K562 (cell line): ENCODE measurements around the gene SCAMP3. TPM values are rescaled to one million over a fixed set of nuclear protein-coding genes. Genes with fewer than 3 reads are reported as not detected.

Experiments used
- ARID4B ChIP-seq: sonication (generic); formaldehyde crosslinking; IDR thresholded peaks from 2 replicates; pipeline ENCODE4 v1.8.0; 2022; ENCODE audit warnings: mild to moderate bottlenecking, missing genetic modification reagents
- CBFA2T2 ChIP-seq: fragments of 450-650 bp; conservative IDR thresholded peaks from 2 replicates; pipeline ENCODE4 v1.6.1; 2017; ENCODE audit warnings: mild to moderate bottlenecking
- CHD1 ChIP-seq: fragments of 200-600 bp; sonication (generic); IDR thresholded peaks from one replicate; pipeline ENCODE4 v1.6.1; 2012; ENCODE audit warnings: mild to moderate bottlenecking, moderate library complexity, low read length, inconsistent platforms
- EGR1 ChIP-seq: fragments of 450-650 bp; conservative IDR thresholded peaks from 2 replicates; pipeline ENCODE4 v1.6.1; 2017; ENCODE audit warnings: mild to moderate bottlenecking
- ELF2 ChIP-seq: fragments of 250-450 bp; sonication (Bioruptor Pico); IDR thresholded peaks from 2 replicates; pipeline ENCODE4 v1.5.0; 2021; ENCODE audit warnings: mild to moderate bottlenecking
- FOS ChIP-seq: IDR thresholded peaks from 3 replicates; pipeline ENCODE4 v1.6.1; 2011; ENCODE audit not compliant: insufficient read length; ENCODE audit errors: extremely low read depth
- GABPA ChIP-seq: fragments of 200-800 bp; sonication (Bioruptor generic); conservative IDR thresholded peaks from 2 replicates; pipeline ENCODE4 v1.6.1; 2016; ENCODE audit warnings: low read depth, missing genetic modification characterization, missing compliant biosample characterization
- HDAC8 ChIP-seq: fragments of 450-650 bp; IDR thresholded peaks from 2 replicates; pipeline ENCODE4 v1.6.1; 2016; ENCODE audit warnings: mild to moderate bottlenecking, missing genetic modification characterization, moderate library complexity, missing compliant biosample characterization
- KDM4B ChIP-seq, 2 experiments: fragments of 450-650 bp in 1 of 2; sonication (generic) in 1 of 2; IDR thresholded peaks; 2 replicates each; pipeline ENCODE4 v1.6.1; 2016 to 2017; ENCODE audit warnings: borderline replicate concordance in 2 of 2, antibody characterized with exemption in 1 of 2, low read depth in 1 of 2, mild to moderate bottlenecking in 1 of 2
- KLF6 ChIP-seq: fragments of 250-450 bp; sonication (Bioruptor Pico); IDR thresholded peaks from 2 replicates; pipeline ENCODE4 v1.4.0; 2020; ENCODE audit warnings: mild to moderate bottlenecking, moderate library complexity, borderline replicate concordance
- LCOR ChIP-seq: sonication (generic); formaldehyde crosslinking; IDR thresholded peaks from 2 replicates; pipeline ENCODE4 v1.8.0; 2022; ENCODE audit warnings: mild to moderate bottlenecking, missing genetic modification reagents
- NR2C1 ChIP-seq, 2 experiments: fragments of 450-650 bp; IDR thresholded peaks; 2 replicates each; pipeline ENCODE4 v1.6.1; 2017; ENCODE audit warnings: mild to moderate bottlenecking in 2 of 2, antibody characterized with exemption in 1 of 2, inconsistent platforms in 1 of 2, missing compliant biosample characterization in 1 of 2, missing genetic modification characterization in 1 of 2
- NR2C2 ChIP-seq, 2 experiments: fragments of 200-800 bp in 1 of 2; sonication (Bioruptor generic) in 1 of 2; sonication (generic) in 1 of 2; formaldehyde crosslinking in 1 of 2; IDR thresholded peaks; 2 replicates each; pipeline versions ENCODE4 v1.6.1 to v1.8.0; 2016 to 2022; ENCODE audit warnings: mild to moderate bottlenecking in 1 of 2, missing compliant biosample characterization in 1 of 2, missing genetic modification characterization in 1 of 2, missing genetic modification reagents in 1 of 2
- PHF20 ChIP-seq: fragments of 450-650 bp; IDR thresholded peaks from 2 replicates; pipeline ENCODE4 v1.6.1; 2018; ENCODE audit not compliant: partially characterized antibody
- POLR2G ChIP-seq: fragments of 200-400 bp; formaldehyde crosslinking; IDR thresholded peaks from 2 replicates; pipeline ENCODE4 v1.6.1; 2017; ENCODE audit warnings: low read depth, mild to moderate bottlenecking, antibody characterized with exemption, low read length, moderate library complexity
- PRPF4 ChIP-seq: fragments of 200-400 bp; formaldehyde crosslinking; IDR thresholded peaks from one replicate; pipeline ENCODE4 v1.6.1; 2017; ENCODE audit warnings: low read length, low read depth, mild to moderate bottlenecking; ENCODE audit not compliant: insufficient read depth, poor library complexity, severe bottlenecking
- SIX5 ChIP-seq, 2 experiments: IDR thresholded peaks; 2 replicates each; pipeline ENCODE4 v1.6.1; 2011; ENCODE audit warnings: low read length in 2 of 2, borderline replicate concordance in 1 of 2, low read depth in 1 of 2, mild to moderate bottlenecking in 1 of 2, moderate library complexity in 1 of 2; ENCODE audit not compliant: insufficient read depth in 1 of 2
- SMAD3 ChIP-seq: fragments of 450-650 bp; formaldehyde crosslinking; conservative IDR thresholded peaks from 2 replicates; pipeline ENCODE4 v1.4.0; 2020; ENCODE audit warnings: mild to moderate bottlenecking
- SMC3 ChIP-seq: conservative IDR thresholded peaks from 2 replicates; pipeline ENCODE4 v1.6.1; 2011; ENCODE audit warnings: low read depth, low read length, improper control_type of control experiment; ENCODE audit not compliant: insufficient read depth
- SP1 ChIP-seq: sonication (generic); formaldehyde crosslinking; IDR thresholded peaks from 2 replicates; pipeline ENCODE4 v1.8.1; 2022; ENCODE audit warnings: mild to moderate bottlenecking, missing genetic modification reagents
- TCF3 ChIP-seq: sonication (generic); formaldehyde crosslinking; IDR thresholded peaks from 2 replicates; pipeline ENCODE4 v1.4.0; 2020; ENCODE audit warnings: mild to moderate bottlenecking, missing genetic modification reagents
- ZFX ChIP-seq: sonication (generic); formaldehyde crosslinking; IDR thresholded peaks from 2 replicates; pipeline ENCODE4 v1.8.0; 2022; ENCODE audit warnings: mild to moderate bottlenecking, missing genetic modification reagents, moderate library complexity
- ZNF212 ChIP-seq: fragments of 450-650 bp; formaldehyde crosslinking; IDR thresholded peaks from 2 replicates; pipeline ENCODE4 v1.4.0; 2020; ENCODE audit warnings: mild to moderate bottlenecking
- ZNF232 ChIP-seq: sonication (generic); formaldehyde crosslinking; IDR thresholded peaks from 2 replicates; pipeline ENCODE4 v1.8.0; 2022; ENCODE audit warnings: mild to moderate bottlenecking, missing genetic modification reagents
- ZNF282 ChIP-seq: sonication (generic); formaldehyde crosslinking; IDR thresholded peaks from 2 replicates; pipeline ENCODE4 v1.8.1; 2023; ENCODE audit warnings: missing genetic modification reagents
- ZNF75A ChIP-seq: fragments of 450-650 bp; formaldehyde crosslinking; IDR thresholded peaks from 2 replicates; pipeline ENCODE4 v1.4.0; 2020; ENCODE audit warnings: mild to moderate bottlenecking
- polyA plus RNA-seq, 8 experiments: library from polyadenylated mRNA; depleted of rRNA in 4 of 8; stranded (reverse) in 5 of 8; unstranded in 3 of 8; fragments of >200 nt; fragmentation: Nextera tagmentation in 2 of 8; fragmentation: Illumina TruSeq in 1 of 8; extraction: Ambion mirVana in 2 of 8; extraction: Trizol in 1 of 8; gene quantifications; 2 replicates each; pipeline versions ENCODE4 v1.2.1 to v1.2.3, GENCODE V29; 2011 to 2014; ENCODE audit warnings: inconsistent platforms in 1 of 8, missing spikeins in 1 of 8
- total RNA-seq, 7 experiments: library from RNA; depleted of rRNA in 6 of 7; stranded (reverse); fragments of >200 nt in 6 of 7; fragmentation: Illumina TruSeq in 2 of 7; extraction: Trizol in 2 of 7; gene quantifications; 2 replicates each; pipeline versions ENCODE4 v1.2.1 to v1.2.3, GENCODE V29; 2011 to 2021; ENCODE audit warnings: low replicate concordance in 1 of 7

SCAMP3 gene
- total and polyA plus RNA-seq, 9 of the 15 experiments (the other 6 are each of a cell fraction or from before 2014, with no cell fraction given) = 14.2 to 131 (median 86.1) TPM

GRCh38 chr1:155219592-155220031 lies 42.5 kb downstream of the SCAMP3 start (continued):
- TF ChIP-seq NR2C2 (CRISPR knock-in tag; IDR thresholded peaks at IDR 0.05) = no peak
- TF ChIP-seq NR2C2 (tag; IDR thresholded peaks at IDR 0.05) = peak; percentile 66; the same call in 1 of the 2 replicates
- TF ChIP-seq FOS = peak; percentile 61
- TF ChIP-seq POLR2G = no peak
- TF ChIP-seq CBFA2T2 = peak; percentile 80
- TF ChIP-seq KDM4B (IDR thresholded peaks at IDR 0.05; ENCODE audit: borderline replicate concordance in 2 of 2, low read depth in 1 of 2) = no peak
- TF ChIP-seq TCF3 (CRISPR knock-in tag) = peak; percentile 12; the same call in 1 of the 2 replicates
- peak; percentile 46; the same call in 1 of the 2 replicates for TF ChIP-seq SP1
- 0 out of 2 replicates have a peak, but pooled peaks have one; percentile 15 for TF ChIP-seq SMAD3 (CRISPR knock-in tag)
- no peak for TF ChIP-seq ZNF212
- TF ChIP-seq NR2C1 (IDR thresholded peaks at IDR 0.05) = peak; percentile 61; the same call in 1 of the 2 replicates
- TF ChIP-seq NR2C1 (tag; IDR thresholded peaks at IDR 0.05) = peak; percentile 44; the same call in 1 of the 2 replicates
- TF ChIP-seq SMC3 = no peak
- no peak for TF ChIP-seq ZFX
- TF ChIP-seq ELF2 (CRISPR knock-in tag) = 0 out of 2 replicates have a peak, but pooled peaks have one; percentile 41
- no peak for TF ChIP-seq ZNF232 (CRISPR knock-in tag)
- TF ChIP-seq SIX5 (IDR thresholded peaks at IDR 0.05; ENCODE audit: borderline replicate concordance in 1 of 2, insufficient read depth in 1 of 2, low read depth in 1 of 2, low read length in 2 of 2) = peak; percentile 30 to 66; a peak in 3 of 4 replicates
- peak; percentile 28 for TF ChIP-seq GABPA (tag)
- no peak for TF ChIP-seq ZNF75A (CRISPR knock-in tag)
- TF ChIP-seq ZNF282 (CRISPR knock-in tag) = no peak
- no peak for TF ChIP-seq HDAC8 (tag)
- 0 out of 2 replicates have a peak, but pooled peaks have one; percentile 32 for TF ChIP-seq KLF6 (CRISPR knock-in tag)
- no peak for TF ChIP-seq EGR1
- 0 out of 2 replicates have a peak, but pooled peaks have one; percentile 31 for TF ChIP-seq ARID4B
- TF ChIP-seq CHD1 = no peak
- peak; percentile 81 for TF ChIP-seq PHF20
- TF ChIP-seq PRPF4 = no peak
- TF ChIP-seq LCOR (CRISPR knock-in tag) = no peak
